GM19238 (cell line): ENCODE results near the gene SMURF1.
"Not testable (repeated sequence)": the region's sequence is repeated elsewhere in the genome, so short reads cannot be mapped to it uniquely, and the experiment has no call there.

Experiments
- DNase-seq: peaks from one replicate; pipeline ENCODE4 v3.0.0; 2011; ENCODE audit warnings: low spot score; ENCODE audit not compliant: insufficient read length

SMURF1 gene

DNA sequence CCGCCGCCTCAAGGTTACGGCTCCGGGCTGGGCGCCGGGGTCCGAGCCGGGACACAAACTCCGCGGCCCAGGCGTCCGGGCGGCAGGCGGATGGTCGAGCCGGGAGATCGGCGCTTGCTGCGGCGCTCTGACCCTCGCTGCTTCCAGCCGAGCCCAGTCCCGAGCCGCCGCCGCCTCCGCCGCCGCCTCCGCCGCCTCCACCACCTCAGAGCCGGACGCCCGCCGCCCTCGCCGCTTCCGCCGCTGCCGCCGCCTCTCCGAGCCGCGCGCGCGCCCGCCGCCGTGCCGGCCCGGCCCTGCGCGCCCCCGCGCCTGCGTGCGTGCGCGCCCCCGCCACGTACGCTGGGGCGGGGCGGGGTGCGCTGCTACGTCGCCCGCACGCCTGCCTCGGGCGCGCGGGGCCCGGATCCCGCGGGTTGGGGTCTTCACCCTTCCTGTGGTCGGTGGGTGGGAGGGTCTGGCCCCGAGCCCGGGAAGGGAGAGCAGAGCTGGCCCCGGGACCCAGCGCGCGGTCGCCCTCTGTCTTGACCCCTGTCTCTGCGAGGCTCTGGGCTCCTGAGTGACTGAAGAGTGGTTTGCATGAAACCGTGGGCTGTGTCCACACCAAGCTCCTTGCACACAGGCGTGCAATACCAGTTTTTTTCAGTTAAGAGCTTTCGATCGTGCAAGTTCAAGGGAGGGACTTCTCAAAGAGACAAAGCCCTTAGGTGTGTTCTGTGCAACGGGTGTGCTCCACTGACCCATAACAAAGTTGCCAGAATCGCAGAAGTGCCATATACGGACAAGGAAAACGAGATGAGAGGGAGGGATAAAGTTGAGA, at the start of gene SMURF1:
Gene SMURF1, minus strand, starts transcription at position 256 of the 820 bp plus-strand sequence. CDS start 328 bp downstream, outside the sequence.
- DNase-seq: peak; percentile 64

DNA sequence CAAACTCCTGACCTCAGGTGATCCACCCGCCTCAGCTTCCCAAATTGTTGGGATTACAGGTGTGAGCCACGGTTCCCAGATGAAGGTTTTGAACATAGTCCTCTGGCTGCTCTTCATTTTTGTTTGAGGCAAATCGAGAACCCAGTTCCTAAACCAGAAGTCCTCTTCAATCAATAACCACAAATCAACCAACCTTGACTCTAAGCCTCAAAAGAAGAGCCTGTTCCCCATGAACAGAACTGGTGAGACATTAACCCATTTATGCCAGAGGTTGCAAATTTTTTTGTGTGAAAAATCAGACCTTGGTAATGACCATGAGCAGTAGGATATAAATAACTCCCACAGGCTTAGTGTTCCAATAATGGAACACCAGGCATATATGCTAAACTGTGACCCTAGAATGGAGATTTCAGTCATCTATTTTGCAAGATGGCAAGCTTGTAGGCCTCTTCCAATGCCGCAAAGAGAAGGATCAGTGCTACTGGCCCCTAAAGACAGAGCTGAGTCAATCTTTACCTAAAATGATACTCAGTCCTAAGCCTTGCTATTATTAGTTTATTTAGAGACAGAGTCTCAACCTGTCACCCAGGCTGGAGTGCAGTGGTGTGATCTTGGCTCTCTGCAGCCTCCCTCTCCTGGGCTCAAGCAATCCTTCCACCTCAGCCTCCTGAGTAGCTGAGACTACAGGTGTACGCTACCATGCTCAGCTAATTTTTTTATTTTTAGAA, 48.1 kb upstream of the SMURF1 start:
- no peak for DNase-seq

GRCh38 chr7:99190359-99191009, 46.6 kb upstream of the SMURF1 start:
- DNase-seq: no peak

DNA sequence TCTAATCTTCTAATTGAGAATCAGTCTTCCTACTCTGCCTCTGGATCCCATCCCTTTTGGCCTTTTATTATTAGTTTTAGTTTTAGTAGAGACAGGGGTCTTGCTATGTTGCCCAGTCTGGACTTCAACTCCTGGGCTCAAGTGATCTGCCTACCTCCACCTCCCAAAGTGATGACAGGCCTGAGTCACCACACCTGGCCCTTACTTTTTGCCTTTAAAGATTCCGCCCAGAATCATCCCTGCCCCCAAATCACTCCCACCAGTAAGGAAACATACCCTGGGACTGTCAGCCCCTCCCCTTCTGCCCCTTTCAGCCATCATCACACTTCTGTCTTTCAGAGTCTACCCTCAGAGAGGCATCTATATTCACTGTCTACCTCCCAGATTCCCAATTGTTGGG, 45.3 kb upstream of the SMURF1 start:
- no peak for DNase-seq

DNA sequence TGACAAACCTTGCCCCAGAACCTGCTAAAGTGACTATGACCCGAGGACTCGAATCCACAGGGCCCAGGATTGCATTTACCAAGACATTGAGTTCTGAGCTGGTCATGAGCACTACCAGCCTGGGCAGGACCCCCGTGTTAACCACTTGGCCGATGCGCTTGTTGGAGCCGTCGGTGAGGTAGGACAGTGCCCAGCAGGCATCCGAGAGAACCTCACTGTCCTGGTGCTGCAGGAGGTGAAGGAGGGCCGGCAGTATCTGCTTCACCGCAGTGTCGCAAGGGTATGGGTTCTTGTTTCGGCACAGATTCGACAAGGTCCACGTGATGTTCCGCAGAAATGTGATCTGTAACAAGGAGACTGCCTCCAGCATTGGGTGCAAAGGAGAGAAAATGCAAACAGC, 44.3 kb upstream of the SMURF1 start:
- DNase-seq: no peak

DNA sequence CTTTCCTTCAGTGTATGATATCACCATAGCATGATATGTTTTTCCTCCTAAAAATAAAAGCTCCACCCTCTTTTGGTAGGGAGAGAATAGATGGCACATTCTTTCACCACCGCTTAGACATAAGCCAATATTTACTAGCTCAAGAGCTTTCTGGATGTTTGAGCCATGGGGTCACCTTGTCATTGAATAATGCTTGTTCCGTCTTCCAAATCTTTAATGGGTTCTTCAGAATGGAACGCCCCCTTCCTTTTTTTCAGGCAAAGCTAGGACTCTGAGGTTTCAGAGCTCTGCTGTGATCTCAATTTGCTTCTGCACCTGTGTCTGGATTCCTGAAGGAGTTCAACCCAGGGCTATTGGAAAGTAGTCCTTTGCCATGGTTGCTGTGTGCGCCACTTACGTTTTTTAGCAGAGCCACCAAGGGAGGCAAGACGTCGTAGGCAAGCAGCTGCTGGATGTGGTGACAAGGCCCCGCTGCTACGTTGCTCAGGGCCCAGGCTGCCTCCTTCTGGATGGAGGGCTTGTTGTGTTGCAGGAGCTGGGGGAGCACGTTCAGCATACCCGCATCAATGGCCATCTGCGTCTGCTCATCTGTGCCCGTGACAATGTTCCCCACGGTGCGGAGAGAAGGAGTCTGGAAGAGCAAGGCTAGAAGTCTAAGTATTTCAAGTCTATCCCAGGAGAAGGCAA, 40.8 kb upstream of the SMURF1 start:
- DNase-seq: no peak

- no peak for DNase-seq
Observed at GRCh38 chr7:99180067-99180650, 36.3 kb upstream of the SMURF1 start.

GRCh38 chr7:99177165-99177564, 33.3 kb upstream of the SMURF1 start:
- DNase-seq: no peak

DNA sequence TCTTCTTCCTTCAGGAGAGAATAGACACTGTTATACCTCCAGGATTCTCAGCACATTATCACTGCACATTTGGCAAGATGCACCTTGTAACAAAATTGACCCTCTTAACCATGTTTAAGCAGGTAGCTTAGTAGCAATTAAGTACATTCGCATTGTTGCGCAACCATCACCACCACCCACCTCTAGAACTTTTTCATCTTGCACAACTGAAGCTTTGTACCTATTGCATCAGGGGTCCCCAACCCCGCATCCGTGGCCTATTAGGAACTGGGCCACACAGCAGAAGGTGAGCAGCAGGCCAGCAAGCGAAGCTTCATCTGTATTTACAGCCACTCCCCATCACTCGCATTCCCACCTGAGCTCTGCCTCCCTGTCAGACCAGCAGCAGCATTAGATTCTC, 29.9 kb upstream of the SMURF1 start:
- DNase-seq: no peak

DNA sequence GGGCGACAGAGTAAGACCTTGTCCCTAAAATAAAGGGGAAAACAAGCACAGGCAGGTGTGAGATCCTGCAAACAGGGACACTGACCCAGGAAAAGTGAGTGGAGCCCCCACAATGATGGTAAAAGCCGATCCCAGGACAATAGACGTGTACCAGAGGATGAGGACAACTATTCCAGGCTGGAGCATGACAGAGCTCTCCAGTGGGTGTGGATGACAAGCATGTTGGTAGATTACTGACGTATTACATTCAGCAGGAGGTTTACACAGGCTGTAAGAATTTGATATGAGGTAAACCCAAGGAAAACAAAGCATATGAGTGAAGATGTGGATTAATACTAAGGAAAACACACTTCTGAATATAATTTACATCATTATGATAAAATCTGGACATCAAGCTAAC, 27.8 kb upstream of the SMURF1 start:
- no peak for DNase-seq

DNA sequence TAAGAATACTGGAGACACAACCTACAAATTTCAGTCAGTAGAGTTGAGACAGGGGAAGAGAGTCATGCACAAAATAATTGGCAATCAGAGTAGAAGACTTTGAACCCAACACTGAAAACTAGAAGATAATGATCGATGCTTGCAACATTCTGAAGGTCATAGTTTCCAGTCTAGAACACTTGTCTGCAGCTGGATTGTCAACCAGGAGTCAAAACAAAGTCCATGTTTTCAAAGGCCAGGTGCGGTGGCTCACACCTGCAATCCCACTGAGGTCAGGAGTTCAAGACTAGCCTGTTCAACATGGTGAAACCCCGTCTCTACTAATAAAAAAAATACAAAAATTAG, 26.8 kb upstream of the SMURF1 start:
- no peak for DNase-seq

DNA sequence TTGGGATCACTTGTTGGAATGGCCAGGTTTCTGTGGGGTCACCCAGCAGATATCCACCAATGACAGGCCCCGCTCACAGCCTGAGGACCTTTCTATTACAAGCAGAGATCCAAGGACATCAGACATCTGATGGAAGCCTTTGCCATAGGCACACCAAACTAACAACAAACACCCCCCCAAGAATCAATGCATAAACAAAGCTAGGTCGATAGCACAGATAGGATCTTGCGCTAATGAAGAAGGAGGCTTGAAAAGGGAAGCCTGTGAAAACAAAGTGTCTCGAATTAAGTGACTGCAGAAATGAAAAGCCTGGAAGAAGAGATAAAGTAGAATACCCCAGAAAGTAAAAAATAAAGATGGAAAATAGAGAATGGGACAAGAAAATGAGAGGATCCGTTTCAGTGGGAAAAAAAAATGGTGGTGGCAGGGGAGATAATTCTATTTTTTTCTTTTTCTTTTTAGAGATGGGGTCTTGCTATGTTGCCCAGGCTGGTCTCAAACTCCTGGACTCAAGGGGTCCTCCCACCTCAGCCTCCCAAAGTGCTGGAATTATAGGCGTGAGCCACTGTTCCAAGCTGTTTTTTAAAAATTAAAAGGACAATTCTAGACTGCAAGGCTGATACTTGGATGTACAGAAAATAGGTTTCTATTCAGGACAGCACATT, 26.3 kb upstream of the SMURF1 start:
- DNase-seq: no peak

GRCh38 chr7:99167072-99167471, 23.2 kb upstream of the SMURF1 start:
- DNase-seq: no peak

- DNase-seq: no peak
Observed at GRCh38 chr7:99165816-99166215, 21.9 kb upstream of the SMURF1 start.

DNA sequence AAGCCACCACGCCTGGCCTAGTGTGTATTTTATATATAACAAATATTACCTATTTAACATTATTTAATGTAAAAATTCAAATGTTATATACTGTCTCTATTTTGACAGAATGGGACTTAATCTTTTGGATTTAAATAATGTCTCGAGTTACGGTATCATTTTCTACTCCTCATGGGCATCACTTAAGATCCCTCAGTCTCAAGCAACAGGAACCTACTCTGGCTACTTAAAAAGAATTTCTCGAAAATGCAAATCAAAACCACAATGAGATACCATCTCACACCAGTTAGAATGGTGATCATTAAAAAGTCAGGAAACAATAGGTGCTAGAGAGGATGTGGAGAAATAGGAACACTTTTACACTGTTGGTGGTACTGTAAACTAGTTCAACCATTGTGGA, 19.8 kb upstream of the SMURF1 start:
- not testable (repeated sequence) for DNase-seq

- DNase-seq: no peak
Observed at GRCh38 chr7:99156649-99157048, 12.7 kb upstream of the SMURF1 start.

GRCh38 chr7:99155211-99155610, 11.3 kb upstream of the SMURF1 start:
- no peak for DNase-seq

DNA sequence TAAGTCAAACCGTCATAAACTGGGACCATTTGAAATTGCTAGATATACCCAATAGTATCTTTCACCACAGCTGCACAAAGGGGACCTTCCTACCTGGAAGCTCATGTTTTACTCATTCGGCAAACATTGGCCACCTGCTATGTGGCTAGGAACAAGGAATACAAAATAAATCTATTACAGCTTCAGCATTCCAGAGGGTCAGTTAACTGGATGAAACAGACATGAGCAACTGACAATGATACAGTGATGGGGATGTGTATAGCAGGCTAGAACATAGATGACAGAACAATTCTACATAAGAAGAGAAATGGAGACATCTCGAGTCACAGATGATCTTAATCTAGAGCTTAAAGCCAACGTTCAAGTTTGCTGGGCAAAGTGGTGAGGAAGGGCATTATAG, 3.1 kb upstream of the SMURF1 start:
- DNase-seq: no peak

DNA sequence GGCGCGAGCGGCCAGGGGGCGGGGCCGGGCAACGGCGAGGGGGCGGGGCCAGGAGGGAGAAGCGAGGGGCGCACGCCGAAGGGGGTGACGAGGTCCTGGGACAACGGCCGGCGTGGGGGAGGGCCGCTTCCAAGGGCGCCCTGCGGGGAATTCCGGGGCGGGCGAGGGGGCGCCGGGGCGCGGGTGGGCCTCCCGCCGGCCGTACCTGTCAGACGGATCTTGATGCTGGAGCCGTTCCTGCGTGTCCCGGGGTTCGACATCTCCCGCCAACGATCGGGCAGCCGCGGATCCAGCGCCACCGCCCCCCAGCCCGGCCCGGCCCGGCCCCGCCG, 421 bp downstream of the SMURF1 start:
- DNase-seq: peak; percentile 69

GRCh38 chr7:99142727-99143520, 984 bp downstream of the SMURF1 start:
- no peak for DNase-seq
